ENCODE data around the gene SETD7.

- TF ChIP-seq GATA2 (IDR thresholded peaks at IDR 0.05; ENCODE audit: low read depth, low read length) (no peak), GATA3 (IDR thresholded peaks at IDR 0.05; ENCODE audit: low read depth, low read length) (no peak)
Observed at GRCh38 chr4:139451997-139452396, 104.0 kb downstream of the SETD7 start.
